Activated CD8-positive, alpha-beta T cell treated with anti-CD3 and anti-CD28 coated beads for 36 hours (primary cell): ENCODE data around the gene GPR148. TPM values are rescaled to one million over a fixed set of nuclear protein-coding genes. Genes with fewer than 3 reads are reported as not detected.

Source experiments
- ATAC-seq: fragments of 200-7000 bp; cut with Tn5 transposase; one replicate; pipeline ENCODE4 v1.10.0; 2021; ENCODE audit warnings: mild to moderate bottlenecking, moderate library complexity
- CTCF ChIA-PET: fragments of 350-600 bp; sonication (Branson Sonifier 250); formaldehyde crosslinking; loops from one replicate; lab custom pipeline; 2021; ENCODE audit warnings: antibody characterized with exemption; lab: Charles Lee
- POLR2A ChIA-PET: fragments of 350-600 bp; sonication (Branson Sonifier 250); formaldehyde crosslinking; loops from one replicate; lab custom pipeline; 2021; ENCODE audit warnings: antibody characterized with exemption; lab: Charles Lee
- DNase-seq: peaks from one replicate; pipeline ENCODE4 v3.0.0-alpha.2; 2020
- H3K27ac Mint-ChIP-seq: one replicate; pipeline ENCODE4 v1.8.0; 2021; ENCODE audit warnings: mild to moderate bottlenecking, mixed read lengths
- H3K27me3 Mint-ChIP-seq: one replicate; pipeline ENCODE4 v1.8.0; 2021; ENCODE audit warnings: mixed read lengths
- H3K36me3 Mint-ChIP-seq: one replicate; pipeline ENCODE4 v1.8.0; 2021; ENCODE audit warnings: low read depth, mixed read lengths
- H3K4me1 Mint-ChIP-seq: one replicate; pipeline ENCODE4 v1.8.0; 2021; ENCODE audit warnings: low read depth, mixed read lengths
- H3K4me3 Mint-ChIP-seq: one replicate; pipeline ENCODE4 v1.8.0; 2021; ENCODE audit warnings: mild to moderate bottlenecking, moderate library complexity, mixed read lengths
- H3K9me3 Mint-ChIP-seq: one replicate; pipeline ENCODE4 v1.8.0; 2021; ENCODE audit warnings: mixed read lengths
- intact Hi-C: fragments of 100-400 bp; cut with micrococcal nuclease; formaldehyde crosslinking; loops from one replicate; pipeline ENCODE4 v1.10.0; 2022
- total RNA-seq, 2 experiments: library from RNA; stranded (reverse); gene quantifications; one replicate each; pipeline ENCODE4 v1.2.3, GENCODE V29; 2021
- TF ChIP-seq, protein P1 (sequence below): fragments of 200-600 bp; IDR thresholded peaks from one replicate; pipeline ENCODE4 v1.8.0; 2022; ENCODE audit warnings: antibody characterized with exemption, mild to moderate bottlenecking

The GPR148 gene
- total RNA-seq, 2 experiments from 2014 or later = not detected

DNA sequence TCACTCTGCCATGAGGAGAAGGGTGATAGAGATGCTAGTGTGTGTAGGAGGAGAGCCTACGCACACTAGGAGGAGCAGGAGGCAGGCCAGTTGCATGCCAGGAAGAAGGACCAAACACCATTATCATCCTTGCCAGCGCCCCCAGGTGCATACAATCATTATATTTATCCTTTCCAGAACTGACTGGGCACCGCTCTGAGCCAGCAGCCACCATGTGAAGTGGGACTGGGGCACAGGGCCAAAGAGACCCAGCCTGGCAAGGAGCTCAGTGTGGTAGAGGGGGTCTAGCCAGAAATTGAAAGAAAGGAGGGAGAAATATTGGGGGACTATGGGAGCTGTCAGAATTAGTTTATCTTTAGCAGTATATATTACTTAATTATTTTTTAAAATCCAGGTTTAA lies 8.3 kb upstream of the GPR148 start:
- no peaks in the 10 kb centered on the region for H3K36me3 Mint-ChIP-seq

DNA sequence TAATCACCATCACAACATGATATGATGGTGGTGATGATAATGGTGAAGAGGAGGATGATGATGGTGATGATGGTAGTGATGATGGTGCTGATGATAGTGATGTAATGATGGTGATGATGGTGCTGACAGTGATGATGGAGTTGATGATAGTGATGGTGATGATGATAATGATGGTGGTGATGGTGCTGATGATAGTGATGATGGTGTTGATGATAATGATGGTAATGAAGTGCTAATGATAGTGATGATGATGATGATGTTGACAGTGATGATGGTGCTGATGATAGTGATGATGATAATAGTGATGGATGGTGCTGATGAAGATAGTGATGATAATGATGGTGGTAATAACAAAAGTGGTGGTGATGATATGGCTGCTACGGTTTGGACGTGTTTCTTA lies 4.4 kb upstream of the GPR148 start:
- ChIA-PET CTCF (no interaction called here), POLR2A (no interaction called here)
- DNase-seq (no peak), ATAC-seq (no peak)
- Mint-ChIP-seq H3K27me3 (peaks cover 11% of the 10 kb centered on the region), H3K9me3 (no peaks in the 10 kb centered on the region), H3K36me3 (no peaks in the 10 kb centered on the region), H3K4me1 (peaks cover 10% of the 10 kb centered on the region), H3K27ac (no peak overlapping the region), H3K4me3 (no peak overlapping the region)
- TF ChIP-seq, protein P1, sequence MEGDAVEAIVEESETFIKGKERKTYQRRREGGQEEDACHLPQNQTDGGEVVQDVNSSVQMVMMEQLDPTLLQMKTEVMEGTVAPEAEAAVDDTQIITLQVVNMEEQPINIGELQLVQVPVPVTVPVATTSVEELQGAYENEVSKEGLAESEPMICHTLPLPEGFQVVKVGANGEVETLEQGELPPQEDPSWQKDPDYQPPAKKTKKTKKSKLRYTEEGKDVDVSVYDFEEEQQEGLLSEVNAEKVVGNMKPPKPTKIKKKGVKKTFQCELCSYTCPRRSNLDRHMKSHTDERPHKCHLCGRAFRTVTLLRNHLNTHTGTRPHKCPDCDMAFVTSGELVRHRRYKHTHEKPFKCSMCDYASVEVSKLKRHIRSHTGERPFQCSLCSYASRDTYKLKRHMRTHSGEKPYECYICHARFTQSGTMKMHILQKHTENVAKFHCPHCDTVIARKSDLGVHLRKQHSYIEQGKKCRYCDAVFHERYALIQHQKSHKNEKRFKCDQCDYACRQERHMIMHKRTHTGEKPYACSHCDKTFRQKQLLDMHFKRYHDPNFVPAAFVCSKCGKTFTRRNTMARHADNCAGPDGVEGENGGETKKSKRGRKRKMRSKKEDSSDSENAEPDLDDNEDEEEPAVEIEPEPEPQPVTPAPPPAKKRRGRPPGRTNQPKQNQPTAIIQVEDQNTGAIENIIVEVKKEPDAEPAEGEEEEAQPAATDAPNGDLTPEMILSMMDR = no peak
- intact Hi-C loops = no loop called here

More for the DNA sequence above, 8.3 kb upstream of the GPR148 start:
- POLR2A ChIA-PET = no interaction called here
- DNase-seq = no peak
- Mint-ChIP-seq H3K27me3 (peaks cover 10% of the 10 kb centered on the region), H3K9me3 (no peaks in the 10 kb centered on the region), H3K4me1 (no peaks in the 10 kb centered on the region), H3K4me3 (no peak overlapping the region), H3K27ac (no peak overlapping the region)
- CTCF ChIA-PET = no interaction called here
- intact Hi-C loops = no loop called here
- ATAC-seq = no peak
- TF ChIP-seq, protein P1 = no peak

GRCh38 chr2:130726614-130727180 lies 2.2 kb upstream of the GPR148 start:
- ATAC-seq = no peak
- Mint-ChIP-seq H3K36me3 (no peaks in the 10 kb centered on the region), H3K4me3 (peak overlapping the region; percentile 70), H3K27ac (peak overlapping the region; percentile 53), H3K27me3 (peaks cover 8% of the 10 kb centered on the region), H3K9me3 (no peaks in the 10 kb centered on the region), H3K4me1 (peaks cover 10% of the 10 kb centered on the region)
- DNase-seq = no peak
- TF ChIP-seq, protein P1 = no peak
- intact Hi-C loops = no loop called here
- ChIA-PET CTCF (no interaction called here), POLR2A (interaction anchor here (0.8 kb wide), 1 partner anchor 98 kb away, joined by 3 read pairs; no protein-coding TSS in a partner anchor)

GRCh38 chr2:130727286-130727924 lies 1.5 kb upstream of the GPR148 start:
- peak overlapping the region; percentile 53 for H3K27ac Mint-ChIP-seq
- peak overlapping the region; percentile 70 for H3K4me3 Mint-ChIP-seq
- intact Hi-C loops = no loop called here
- H3K27me3 Mint-ChIP-seq = peaks cover 8% of the 10 kb centered on the region
- ChIA-PET POLR2A (interaction anchor here (0.8 kb wide), 1 partner anchor 97 kb away, joined by 3 read pairs; no protein-coding TSS in a partner anchor), CTCF (interaction anchor here (1.2 kb wide), 1 partner anchor 70 kb away, joined by 4 read pairs; no protein-coding TSS in a partner anchor)
- H3K4me1 Mint-ChIP-seq = peaks cover 10% of the 10 kb centered on the region
- no peaks in the 10 kb centered on the region for H3K36me3 Mint-ChIP-seq
- peak; percentile 94 for DNase-seq
- peak; percentile 98 for ATAC-seq
- TF ChIP-seq, protein P1 = no peak
- H3K9me3 Mint-ChIP-seq = no peaks in the 10 kb centered on the region

GRCh38 chr2:130728007-130728454 lies 839 bp upstream of the GPR148 start:
- no peaks in the 10 kb centered on the region for H3K36me3 Mint-ChIP-seq
- intact Hi-C loops = no loop called here
- POLR2A ChIA-PET = interaction anchor here (0.6 to 1.3 kb wide), 2 partner anchors 336 to 385 kb away, joined by 3 read pairs; partner anchors contain the start of gene IMP4
- H3K27me3 Mint-ChIP-seq = peaks cover 4% of the 10 kb centered on the region
- TF ChIP-seq, protein P1 = no peak
- peak overlapping the region; percentile 32 for H3K27ac Mint-ChIP-seq
- H3K4me1 Mint-ChIP-seq = peaks cover 10% of the 10 kb centered on the region
- DNase-seq (peak; percentile 66), ATAC-seq (peak; percentile 48)
- no peaks in the 10 kb centered on the region for H3K9me3 Mint-ChIP-seq
- CTCF ChIA-PET = interaction anchor here (1.2 kb wide), 1 partner anchor 69 kb away, joined by 4 read pairs; no protein-coding TSS in a partner anchor
- H3K4me3 Mint-ChIP-seq = peak overlapping the region; percentile 50
